ENCODE measurements around the gene CENPO. TPM values are rescaled to one million over a fixed set of nuclear protein-coding genes. Genes with fewer than 3 reads are reported as not detected.

Gene CENPO, protein sequence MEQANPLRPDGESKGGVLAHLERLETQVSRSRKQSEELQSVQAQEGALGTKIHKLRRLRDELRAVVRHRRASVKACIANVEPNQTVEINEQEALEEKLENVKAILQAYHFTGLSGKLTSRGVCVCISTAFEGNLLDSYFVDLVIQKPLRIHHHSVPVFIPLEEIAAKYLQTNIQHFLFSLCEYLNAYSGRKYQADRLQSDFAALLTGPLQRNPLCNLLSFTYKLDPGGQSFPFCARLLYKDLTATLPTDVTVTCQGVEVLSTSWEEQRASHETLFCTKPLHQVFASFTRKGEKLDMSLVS
- 8.5 and 10.2 TPM in 2 replicates for total RNA-seq

DNA sequence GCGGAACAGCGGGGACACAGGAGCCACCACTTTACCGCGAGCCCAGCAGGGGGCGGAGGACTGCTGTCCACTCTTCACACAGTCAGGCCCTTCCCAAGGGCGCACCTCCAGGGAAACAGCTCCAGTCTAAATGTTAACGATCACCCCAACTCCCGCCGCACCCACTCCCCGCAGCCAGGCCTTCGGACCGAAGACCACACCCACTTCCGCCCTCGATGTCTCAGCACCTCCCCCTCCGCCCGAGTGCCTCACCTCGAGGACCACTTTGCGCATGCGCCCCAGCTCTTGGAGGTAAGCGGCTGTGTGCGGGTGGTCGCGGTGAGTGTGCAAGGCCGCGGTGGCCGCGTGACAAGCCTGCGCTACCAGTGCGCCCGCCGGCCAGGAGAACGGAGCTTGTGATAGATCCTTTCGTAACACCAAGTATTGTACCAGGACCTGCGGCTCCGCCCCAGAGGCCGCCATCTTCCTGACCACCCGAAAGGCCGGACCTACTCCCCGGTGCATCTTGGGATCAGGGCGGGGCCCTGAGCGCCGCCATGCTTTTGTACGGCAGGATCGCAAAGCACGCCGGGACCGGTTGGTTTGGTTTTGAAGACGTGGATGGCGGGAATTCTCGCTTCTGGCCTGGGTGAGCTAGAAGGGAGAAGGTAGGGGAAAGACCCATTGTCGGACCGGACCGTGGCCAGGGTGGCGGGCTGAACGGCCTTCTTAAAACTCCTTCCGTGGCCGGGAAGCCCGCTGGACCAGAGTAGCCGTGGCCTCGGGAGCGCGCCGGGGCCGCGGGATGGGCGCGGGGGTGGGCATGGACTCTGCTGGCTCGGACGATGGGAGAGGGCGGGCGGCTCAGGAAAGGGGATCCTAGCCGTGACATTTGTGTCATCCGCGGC is at the start of gene CENPO, which contains the start of gene PTRHD1:
CENPO (plus strand) TSS at position 552 of the 887 bp plus-strand sequence. CDS start 495 bp downstream, outside the sequence.
PTRHD1 (minus strand) TSS at position 518 of the 887 bp plus-strand sequence; CDS start at position 504, 14 bp downstream.

Other genes with a start within 250 kb of the CENPO start
- gene PTRHD1, start within 50 bp of the CENPO start, total RNA-seq: 45.1 and 66.3 TPM in 2 replicates
- gene ADCY3, start 126.8 kb downstream of the CENPO start, total RNA-seq: 40.7 and 46.4 TPM in 2 replicates
- 2.0 and 5.0 TPM in 2 replicates for gene DNAJC27, start 178.5 kb downstream of the CENPO start, total RNA-seq
- 0.18 and 0.97 TPM in 2 replicates for gene EFR3B, start 248.7 kb downstream of the CENPO start, total RNA-seq

All from cardiac atrium fibroblast (primary cell).